Progenitor cell of endocrine pancreas (in vitro differentiated cells): ENCODE measurements around the gene HSF5. TPM values are rescaled to one million over a fixed set of nuclear protein-coding genes. Genes with fewer than 3 reads are reported as not detected.

Experiments
- DNase-seq: peaks from one replicate; pipeline ENCODE4 v3.0.0; 2021; ENCODE audit warnings: low spot score; ENCODE audit not compliant: unreplicated experiment
- H3K27ac Mint-ChIP-seq: 2 replicates; pipeline ENCODE4 v1.8.0; 2021; ENCODE audit warnings: mild to moderate bottlenecking, moderate library complexity, mixed read lengths
- H3K27me3 Mint-ChIP-seq: 2 replicates; pipeline ENCODE4 v1.8.0; 2021; ENCODE audit warnings: mixed read lengths
- H3K36me3 Mint-ChIP-seq: 2 replicates; pipeline ENCODE4 v1.8.0; 2022; ENCODE audit warnings: mixed read lengths; ENCODE audit not compliant: insufficient read depth
- H3K4me1 Mint-ChIP-seq: 2 replicates; pipeline ENCODE4 v1.8.0; 2021; ENCODE audit warnings: low read depth, mixed read lengths
- H3K4me3 Mint-ChIP-seq: 2 replicates; pipeline ENCODE4 v1.8.0; 2021; ENCODE audit warnings: low read depth, mild to moderate bottlenecking, moderate library complexity, mixed read lengths
- H3K9me3 Mint-ChIP-seq: 2 replicates; pipeline ENCODE4 v1.8.0; 2021; ENCODE audit warnings: low read depth, mixed read lengths
- total RNA-seq: library from RNA; stranded (reverse); gene quantifications from 2 replicates; pipeline ENCODE4 v1.2.1, GENCODE V29; 2021
- TF ChIP-seq, protein P1 (sequence below): fragments of 200-600 bp; sonication (generic); IDR thresholded peaks from one replicate; pipeline ENCODE4 v1.5.0; 2021; ENCODE audit warnings: antibody characterized with exemption, mild to moderate bottlenecking; ENCODE audit not compliant: unreplicated experiment

Gene HSF5
- total RNA-seq, 1 donor from 2014 or later, result 0.12 TPM

DNA sequence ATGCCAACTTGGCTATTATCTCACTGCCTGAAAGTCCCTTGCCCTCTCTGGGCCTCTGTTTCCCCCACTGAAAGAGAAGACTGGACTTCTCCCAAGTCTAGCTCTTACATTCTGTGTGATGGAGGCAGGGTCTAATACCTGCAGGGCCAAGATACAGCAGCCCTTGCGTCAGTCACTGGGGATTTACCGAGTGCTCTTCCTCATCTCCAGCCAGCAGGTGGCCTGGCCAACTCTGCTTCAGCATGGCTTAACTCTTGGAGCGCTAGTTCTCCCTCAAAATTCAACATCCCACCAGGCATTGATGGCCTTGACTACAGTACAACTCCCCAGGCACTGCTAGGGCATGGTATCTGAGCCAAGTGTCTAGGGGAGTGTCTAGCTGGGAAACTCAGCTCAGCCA lies 46.1 kb upstream of the HSF5 start:
- DNase-seq, result no peak
- TF ChIP-seq, protein P1, sequence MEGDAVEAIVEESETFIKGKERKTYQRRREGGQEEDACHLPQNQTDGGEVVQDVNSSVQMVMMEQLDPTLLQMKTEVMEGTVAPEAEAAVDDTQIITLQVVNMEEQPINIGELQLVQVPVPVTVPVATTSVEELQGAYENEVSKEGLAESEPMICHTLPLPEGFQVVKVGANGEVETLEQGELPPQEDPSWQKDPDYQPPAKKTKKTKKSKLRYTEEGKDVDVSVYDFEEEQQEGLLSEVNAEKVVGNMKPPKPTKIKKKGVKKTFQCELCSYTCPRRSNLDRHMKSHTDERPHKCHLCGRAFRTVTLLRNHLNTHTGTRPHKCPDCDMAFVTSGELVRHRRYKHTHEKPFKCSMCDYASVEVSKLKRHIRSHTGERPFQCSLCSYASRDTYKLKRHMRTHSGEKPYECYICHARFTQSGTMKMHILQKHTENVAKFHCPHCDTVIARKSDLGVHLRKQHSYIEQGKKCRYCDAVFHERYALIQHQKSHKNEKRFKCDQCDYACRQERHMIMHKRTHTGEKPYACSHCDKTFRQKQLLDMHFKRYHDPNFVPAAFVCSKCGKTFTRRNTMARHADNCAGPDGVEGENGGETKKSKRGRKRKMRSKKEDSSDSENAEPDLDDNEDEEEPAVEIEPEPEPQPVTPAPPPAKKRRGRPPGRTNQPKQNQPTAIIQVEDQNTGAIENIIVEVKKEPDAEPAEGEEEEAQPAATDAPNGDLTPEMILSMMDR, result peak; percentile 28
- no peak overlapping the region for H3K4me3 Mint-ChIP-seq
- no peaks in the 10 kb centered on the region for H3K4me1 Mint-ChIP-seq
- H3K27me3 Mint-ChIP-seq, result peaks cover 70% of the 10 kb centered on the region
- H3K36me3 Mint-ChIP-seq, result no peaks in the 10 kb centered on the region
- H3K27ac Mint-ChIP-seq, result no peak overlapping the region
- H3K9me3 Mint-ChIP-seq, result no peaks in the 10 kb centered on the region

DNA sequence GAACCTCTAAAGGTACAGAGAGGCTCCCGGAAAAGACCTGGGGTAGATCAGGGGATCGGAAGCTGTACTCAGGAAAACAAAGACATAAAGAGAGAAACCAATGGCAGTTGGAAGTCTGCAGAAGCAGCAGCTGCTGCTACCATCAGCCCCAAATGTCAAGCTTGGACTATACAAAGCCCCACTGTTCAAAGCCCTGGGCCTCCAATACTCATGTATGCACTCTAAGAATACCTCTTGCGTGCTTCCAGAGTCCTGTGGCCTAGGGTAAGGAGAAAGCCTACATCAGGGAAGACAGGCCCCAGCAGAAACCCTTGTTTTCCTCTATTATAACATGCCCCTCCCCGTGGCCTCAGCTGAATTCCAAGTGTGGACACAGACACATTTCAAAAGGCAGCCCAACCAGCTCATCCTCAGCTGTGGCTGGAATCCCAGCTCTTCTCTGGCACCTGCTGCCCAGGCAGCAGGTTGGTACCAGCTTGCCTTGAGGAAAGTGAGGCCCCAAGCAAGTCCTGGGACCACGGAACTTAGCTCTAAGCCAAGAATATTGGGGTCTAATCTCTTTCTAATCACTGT lies 45.5 kb upstream of the HSF5 start:
- no peaks in the 10 kb centered on the region for H3K36me3 Mint-ChIP-seq
- H3K4me3 Mint-ChIP-seq, result no peak overlapping the region
- H3K27ac Mint-ChIP-seq, result no peak overlapping the region
- H3K4me1 Mint-ChIP-seq, result no peaks in the 10 kb centered on the region
- TF ChIP-seq, protein P1, result no peak
- peaks cover 70% of the 10 kb centered on the region for H3K27me3 Mint-ChIP-seq
- no peaks in the 10 kb centered on the region for H3K9me3 Mint-ChIP-seq
- no peak for DNase-seq

DNA sequence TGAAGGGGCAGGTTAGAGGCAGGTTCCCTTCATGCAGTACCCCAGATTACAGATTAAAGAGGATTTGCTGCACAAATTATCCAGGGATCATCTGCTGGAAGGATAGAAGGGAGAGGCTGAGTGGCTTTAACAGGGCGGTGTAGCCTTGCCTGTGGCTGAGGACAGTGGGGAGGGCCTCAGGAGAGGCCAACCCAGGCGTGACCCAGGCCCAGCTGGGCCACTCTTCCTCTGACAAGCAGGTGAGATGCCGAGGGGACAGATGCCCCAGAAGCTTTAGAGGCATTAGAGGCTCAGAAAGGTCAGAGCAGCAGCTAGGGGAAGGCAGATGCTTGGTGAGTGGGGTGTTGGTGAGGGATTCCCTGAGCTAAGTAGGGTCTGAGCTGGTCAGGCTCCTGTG lies 44.3 kb upstream of the HSF5 start:
- no peaks in the 10 kb centered on the region for H3K9me3 Mint-ChIP-seq
- DNase-seq, result no peak
- no peak overlapping the region for H3K27ac Mint-ChIP-seq
- H3K36me3 Mint-ChIP-seq, result no peaks in the 10 kb centered on the region
- TF ChIP-seq, protein P1, result no peak
- H3K4me3 Mint-ChIP-seq, result peak overlapping the region; percentile 56
- H3K4me1 Mint-ChIP-seq, result no peaks in the 10 kb centered on the region
- H3K27me3 Mint-ChIP-seq, result peaks cover 79% of the 10 kb centered on the region

DNA sequence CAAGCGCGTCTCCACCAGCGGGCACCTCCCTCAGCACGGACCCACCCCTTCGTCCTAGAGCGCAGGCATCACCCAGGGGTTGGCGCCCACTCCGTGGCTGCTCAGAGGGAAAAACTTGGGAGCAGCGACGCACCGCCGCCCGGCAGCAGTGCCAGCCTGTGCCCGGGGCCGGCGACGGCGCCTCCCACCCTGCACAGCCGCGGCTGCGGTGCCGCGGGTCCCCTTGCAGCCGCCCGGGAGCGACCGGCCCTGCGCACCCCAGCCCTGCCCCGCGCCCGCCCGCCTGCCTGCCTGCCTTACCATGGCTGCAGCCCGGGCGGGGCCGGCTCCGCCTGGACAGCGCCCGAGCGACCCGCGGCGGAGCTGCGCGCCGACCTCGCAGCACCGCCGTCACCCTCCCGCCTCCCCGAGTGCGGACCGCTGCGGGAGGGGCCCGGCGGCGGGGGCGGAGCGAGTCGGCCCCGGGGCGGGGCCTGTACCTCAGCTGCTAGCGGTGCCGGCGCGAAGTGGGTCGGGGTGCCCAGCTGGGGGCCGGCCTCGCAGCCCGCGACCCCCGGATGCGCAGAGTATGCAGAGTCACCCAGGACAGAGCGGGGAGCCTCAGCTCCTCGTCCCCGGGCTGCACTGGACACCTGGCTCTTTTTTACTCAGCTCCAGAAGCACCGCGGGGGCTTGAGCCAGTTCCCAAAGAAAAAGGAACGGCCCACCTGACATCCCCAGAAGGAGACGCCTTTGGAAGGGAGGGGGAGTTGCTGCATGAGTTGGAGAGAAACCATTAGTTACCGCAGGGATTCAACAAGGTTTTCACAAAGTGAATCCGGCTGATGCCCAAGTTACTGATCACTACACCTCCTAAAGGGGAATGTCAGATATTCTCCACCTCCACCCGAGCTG lies 43.7 kb upstream of the HSF5 start:
- H3K4me1 Mint-ChIP-seq, result no peaks in the 10 kb centered on the region
- DNase-seq, result peak; percentile 42
- no peaks in the 10 kb centered on the region for H3K9me3 Mint-ChIP-seq
- H3K36me3 Mint-ChIP-seq, result no peaks in the 10 kb centered on the region
- no peak overlapping the region for H3K27ac Mint-ChIP-seq
- H3K4me3 Mint-ChIP-seq, result peak overlapping the region; percentile 56
- TF ChIP-seq, protein P1, result no peak
- peaks cover 83% of the 10 kb centered on the region for H3K27me3 Mint-ChIP-seq

DNA sequence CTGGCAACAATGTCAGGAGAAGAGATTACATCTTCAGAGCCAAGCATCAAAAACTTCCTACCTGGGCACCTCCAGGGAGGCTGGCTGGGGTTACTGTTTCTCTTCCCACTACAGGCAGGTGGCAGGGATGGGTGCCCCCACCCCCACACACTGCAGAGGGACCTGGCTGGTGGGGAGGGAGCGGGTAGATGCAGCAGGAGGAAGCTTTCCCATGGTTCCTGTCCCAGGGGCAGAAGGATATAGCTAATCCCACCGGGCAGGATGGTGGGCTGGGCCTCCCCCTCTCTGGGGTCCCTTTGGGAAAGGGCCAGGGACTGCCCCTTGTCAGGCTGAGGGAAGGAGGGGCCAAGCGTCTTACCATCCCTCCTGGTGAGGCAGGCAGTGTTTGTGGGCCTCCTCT lies 42.9 kb upstream of the HSF5 start:
- H3K4me3 Mint-ChIP-seq, result peak overlapping the region; percentile 46
- TF ChIP-seq, protein P1, result no peak
- no peaks in the 10 kb centered on the region for H3K36me3 Mint-ChIP-seq
- no peak for DNase-seq
- H3K27me3 Mint-ChIP-seq, result peaks cover 81% of the 10 kb centered on the region
- no peaks in the 10 kb centered on the region for H3K4me1 Mint-ChIP-seq
- H3K9me3 Mint-ChIP-seq, result no peaks in the 10 kb centered on the region
- no peak overlapping the region for H3K27ac Mint-ChIP-seq
